NB4 (cell line): ENCODE data around the gene ABCC4.

Source experiments
- DNase-seq: peaks from one replicate; pipeline ENCODE4 v3.0.0; 2010; ENCODE audit warnings: low read depth
- H3K4me3 ChIP-seq: one replicate; pipeline ENCODE4 v1.5.1; 2011; ENCODE audit warnings: mild to moderate bottlenecking, low read depth, low read length, moderate library complexity
- CTCF ChIP-seq: IDR thresholded peaks from one replicate; pipeline ENCODE4 v1.5.1; 2012; ENCODE audit warnings: low read depth, low read length
- MAX ChIP-seq: IDR thresholded peaks from 2 replicates; pipeline ENCODE4 v1.6.1; 2011; ENCODE audit warnings: low read depth, low read length
- MYC ChIP-seq: IDR thresholded peaks from 2 replicates; pipeline ENCODE4 v1.6.1; 2011; ENCODE audit warnings: low read depth, low read length
- POLR2A ChIP-seq: IDR thresholded peaks from 2 replicates; pipeline ENCODE4 v1.6.1; 2011; ENCODE audit warnings: mild to moderate bottlenecking; ENCODE audit not compliant: insufficient read length; ENCODE audit errors: extremely low read depth

Gene ABCC4

GRCh38 chr13:95185851-95186250 is 115.4 kb downstream of the ABCC4 start:
- no peak for TF ChIP-seq MAX
- TF ChIP-seq MYC = no peak
- TF ChIP-seq CTCF = no peak
- TF ChIP-seq POLR2A = no peak
- no peak overlapping the region for H3K4me3 ChIP-seq
- DNase-seq = no peak

DNA sequence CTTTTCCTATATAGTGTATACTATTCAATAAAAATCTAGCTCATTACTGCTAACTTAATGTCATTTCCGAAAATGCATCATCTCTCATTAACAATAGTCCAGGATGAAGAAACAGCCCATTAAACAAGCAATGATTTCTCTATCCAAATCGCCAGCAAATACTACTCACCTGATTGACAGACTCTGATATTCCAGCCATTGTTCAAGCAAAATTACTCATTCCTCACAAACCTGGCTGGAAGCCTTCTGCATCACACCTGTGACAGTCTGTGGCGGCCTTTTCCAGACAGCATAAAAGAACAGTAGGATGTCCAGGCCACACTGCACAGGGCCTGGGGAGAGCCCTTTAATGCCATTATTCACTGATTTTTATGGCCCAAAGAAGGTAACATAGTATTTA is 115.9 kb downstream of the ABCC4 start:
- TF ChIP-seq POLR2A (no peak), MYC (no peak), CTCF (no peak), MAX (no peak)
- no peak for DNase-seq
- H3K4me3 ChIP-seq = no peak overlapping the region

DNA sequence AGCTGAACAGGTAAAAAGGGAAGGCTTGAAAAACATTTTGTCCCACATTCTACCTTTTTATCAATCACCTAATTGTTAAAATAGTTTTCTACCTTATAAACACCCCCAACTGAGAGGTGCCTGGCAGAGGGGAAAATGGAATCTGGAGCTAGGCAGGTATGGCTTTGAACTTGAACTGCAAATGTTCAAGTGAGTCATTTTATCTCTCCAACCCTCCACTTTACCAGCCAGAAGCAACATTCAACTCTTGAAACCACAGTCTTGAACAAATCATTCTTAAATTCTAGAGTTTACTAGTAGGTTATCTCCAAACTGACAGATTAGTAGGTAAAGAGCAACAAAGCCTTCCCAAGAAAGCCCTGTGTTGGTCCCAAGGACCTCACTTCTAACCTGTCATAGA is 116.9 kb downstream of the ABCC4 start:
- no peak overlapping the region for H3K4me3 ChIP-seq
- no peak for DNase-seq
- TF ChIP-seq CTCF (no peak), POLR2A (no peak), MAX (no peak), MYC (no peak)

DNA sequence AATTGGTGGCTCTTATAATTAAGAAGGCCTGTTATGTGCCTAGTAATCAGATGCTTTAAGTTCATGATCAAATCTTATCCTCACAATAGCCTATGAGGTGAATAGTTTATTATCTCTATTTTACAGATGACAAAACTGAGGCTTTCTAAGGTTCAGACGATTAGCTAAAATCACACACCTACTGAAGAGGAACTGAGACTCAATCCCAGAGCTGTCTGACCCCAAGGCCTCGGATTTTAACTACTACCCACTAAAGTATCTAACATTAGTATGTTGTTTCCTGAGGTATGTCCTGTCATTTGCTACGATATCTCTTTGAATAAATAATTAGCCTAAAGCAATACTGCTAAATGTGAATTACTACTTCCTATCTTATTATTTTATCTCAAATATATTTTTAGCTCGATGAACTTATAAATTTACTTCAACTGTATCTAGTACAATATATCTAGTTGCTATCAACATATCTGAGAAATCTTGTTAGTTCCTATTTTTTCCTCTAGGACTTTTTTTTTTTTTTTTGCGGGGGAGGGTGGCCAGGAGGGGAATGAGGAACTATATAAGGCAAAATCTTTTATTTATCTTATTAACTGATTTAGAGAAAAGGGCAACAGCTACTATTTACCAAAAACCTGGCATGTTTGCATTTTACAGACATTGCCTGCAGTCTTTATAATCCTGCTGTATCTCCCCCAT is 118.5 kb downstream of the ABCC4 start:
- TF ChIP-seq CTCF (no peak), MYC (no peak), POLR2A (no peak), MAX (no peak)
- no peak overlapping the region for H3K4me3 ChIP-seq
- no peak for DNase-seq

DNA sequence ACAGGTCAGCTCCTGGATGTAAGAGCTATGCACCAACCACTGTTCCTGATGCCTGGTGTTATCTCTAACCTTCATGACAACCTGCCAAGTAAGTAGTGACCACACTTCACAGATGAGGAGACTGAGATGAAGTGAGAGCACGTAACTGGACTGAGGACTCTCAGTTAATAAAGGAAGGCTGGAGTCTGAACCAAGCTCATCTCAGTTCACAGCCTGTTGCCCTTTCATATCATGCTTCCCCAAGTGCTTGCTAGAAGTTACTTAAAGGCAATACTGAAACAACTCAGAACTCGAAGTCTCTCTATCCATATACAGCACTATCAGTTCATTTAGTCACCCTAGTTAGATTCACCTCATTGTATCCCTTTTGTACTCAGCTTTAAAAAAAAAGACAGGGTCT is 119.7 kb downstream of the ABCC4 start:
- H3K4me3 ChIP-seq = no peak overlapping the region
- no peak for DNase-seq
- no peak for TF ChIP-seq MYC
- no peak for TF ChIP-seq POLR2A
- TF ChIP-seq CTCF = no peak
- no peak for TF ChIP-seq MAX
